Stimulated activated CD8-positive, alpha-beta memory T cell treated with anti-CD3 and anti-CD28 coated beads, Interleukin-7, amount 100 ng/mL, for 4 hours (primary cell): ENCODE measurements around the gene TENM3.

Experiments
- DNase-seq, 2 donors: peaks; one replicate each; pipeline ENCODE4 v3.0.0-alpha.2; 2020; ENCODE audit warnings: low read depth in 2 of 2

Gene TENM3

GRCh38 chr4:182684796-182685195 lies 441.6 kb downstream of the TENM3 start:
- DNase-seq, result no peak

GRCh38 chr4:182688081-182688480 lies 444.9 kb downstream of the TENM3 start:
- no peak for DNase-seq

GRCh38 chr4:182694551-182694950 lies 451.3 kb downstream of the TENM3 start:
- DNase-seq, result no peak

DNA sequence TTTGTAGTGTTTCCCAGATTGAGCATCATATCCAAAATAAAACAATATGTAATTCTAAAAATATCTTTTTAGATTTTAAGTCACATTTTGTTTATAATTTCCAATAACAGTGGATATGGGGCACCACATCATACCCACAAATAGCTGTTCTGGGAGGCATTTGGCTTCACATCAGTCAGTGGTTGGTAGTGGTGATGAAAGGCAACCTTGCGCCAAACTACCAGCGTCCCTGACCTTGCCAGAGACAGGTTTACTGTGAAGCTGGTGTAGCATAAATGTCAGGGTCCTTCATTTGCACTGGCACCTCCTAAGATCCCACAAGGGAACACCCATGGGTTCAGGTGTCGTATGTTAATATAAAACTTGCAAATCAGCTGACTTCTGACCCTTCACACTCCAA lies 451.8 kb downstream of the TENM3 start:
- DNase-seq, result no peak

DNA sequence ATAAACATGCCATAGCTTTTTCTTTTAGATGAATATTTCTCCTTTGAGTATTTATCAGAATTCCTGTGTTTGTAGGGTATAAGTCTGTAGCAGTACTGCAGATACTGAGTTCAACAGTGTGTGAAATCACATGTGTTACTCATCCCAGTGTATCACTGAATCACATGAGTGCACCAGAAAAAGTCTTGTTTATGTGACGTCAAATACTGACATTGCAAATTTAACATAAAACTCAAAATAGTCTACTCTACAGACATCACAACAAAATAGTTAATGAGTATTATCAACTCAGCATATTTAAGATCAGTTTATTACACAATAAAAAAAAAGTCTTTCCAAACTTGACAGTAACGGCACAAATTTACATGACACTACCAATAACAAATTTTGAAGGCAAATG lies 452.6 kb downstream of the TENM3 start:
- DNase-seq, result no peak

DNA sequence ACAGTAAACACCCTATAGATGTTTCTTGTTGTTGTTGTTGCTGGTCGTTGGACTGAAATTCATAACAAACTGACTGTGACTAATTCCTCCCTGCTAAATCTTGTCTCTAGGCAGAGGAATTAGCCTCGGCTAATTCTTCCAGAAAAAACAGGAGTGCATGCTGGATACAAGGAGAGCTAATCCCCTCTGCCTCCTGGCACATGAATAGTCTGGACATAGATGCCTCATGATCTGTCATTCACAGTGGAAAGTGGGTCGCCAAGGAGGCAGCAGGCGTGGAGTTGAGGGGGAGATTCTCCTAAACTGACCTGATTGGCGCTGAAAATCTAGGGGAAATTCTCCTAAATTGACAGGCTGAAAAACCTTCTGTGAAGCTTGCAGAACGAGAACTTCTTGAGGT lies 453.9 kb downstream of the TENM3 start:
- DNase-seq, result no peak

GRCh38 chr4:182698212-182698611 lies 455.0 kb downstream of the TENM3 start:
- no peak for DNase-seq

- no peak for DNase-seq
Measured at GRCh38 chr4:182699201-182699600, 456.0 kb downstream of the TENM3 start.

DNA sequence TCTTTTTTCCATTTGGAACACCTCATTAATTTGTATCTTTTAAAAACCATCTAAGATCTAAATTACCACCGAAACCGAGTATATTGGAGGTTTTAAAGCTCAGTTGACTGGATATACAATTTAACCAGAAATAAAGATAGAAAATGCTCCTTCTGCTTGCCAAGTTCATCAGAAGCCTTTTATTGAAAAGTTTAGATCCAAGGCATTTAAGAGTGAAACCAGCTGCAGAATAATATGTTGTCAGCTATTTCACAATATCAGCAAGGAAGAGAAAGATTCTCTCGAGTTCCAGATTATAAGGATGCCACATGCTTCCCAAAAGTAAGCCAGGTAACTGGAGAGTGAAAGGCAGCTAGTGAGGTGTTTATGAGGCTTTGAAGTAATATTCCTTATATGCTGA lies 456.6 kb downstream of the TENM3 start:
- no peak for DNase-seq

DNA sequence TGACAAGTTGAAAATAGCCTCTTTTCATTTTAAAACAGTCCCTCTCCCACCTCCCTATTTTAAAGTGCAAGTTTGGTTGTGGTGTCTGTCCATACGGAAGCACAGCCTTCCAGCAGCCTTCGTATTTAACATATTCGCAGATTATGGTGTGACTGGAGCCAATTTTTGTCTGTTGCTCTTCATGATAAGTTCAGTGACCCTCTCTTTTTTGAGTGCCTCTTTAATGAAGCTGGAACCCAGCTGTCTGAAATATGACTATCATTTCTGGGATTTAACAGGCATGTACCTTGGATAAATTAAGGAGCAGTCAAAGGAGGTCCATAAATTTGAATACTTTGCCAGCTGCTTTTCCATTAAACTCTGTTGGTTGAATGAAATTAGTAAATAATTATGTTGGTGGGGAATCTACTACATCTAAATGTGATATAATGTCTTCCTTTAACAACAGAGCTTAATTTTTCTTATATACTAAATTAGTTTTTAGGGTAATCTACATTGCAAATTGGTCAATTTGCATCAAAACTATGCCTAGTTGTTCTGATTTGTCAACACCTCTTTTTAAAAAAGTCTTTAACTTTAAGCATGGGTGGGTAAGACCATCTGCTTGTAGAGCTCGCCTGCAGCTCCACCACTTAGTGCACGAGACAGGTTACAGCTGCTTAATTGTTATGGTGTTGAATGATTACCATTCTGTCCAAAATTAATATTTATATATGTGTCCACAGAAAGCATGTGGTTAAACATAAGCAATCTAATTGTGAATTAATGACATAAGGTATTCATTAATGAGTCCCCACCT lies 457.4 kb downstream of the TENM3 start:
- DNase-seq, result no peak

GRCh38 chr4:182704077-182704476 lies 460.9 kb downstream of the TENM3 start:
- DNase-seq, result no peak

DNA sequence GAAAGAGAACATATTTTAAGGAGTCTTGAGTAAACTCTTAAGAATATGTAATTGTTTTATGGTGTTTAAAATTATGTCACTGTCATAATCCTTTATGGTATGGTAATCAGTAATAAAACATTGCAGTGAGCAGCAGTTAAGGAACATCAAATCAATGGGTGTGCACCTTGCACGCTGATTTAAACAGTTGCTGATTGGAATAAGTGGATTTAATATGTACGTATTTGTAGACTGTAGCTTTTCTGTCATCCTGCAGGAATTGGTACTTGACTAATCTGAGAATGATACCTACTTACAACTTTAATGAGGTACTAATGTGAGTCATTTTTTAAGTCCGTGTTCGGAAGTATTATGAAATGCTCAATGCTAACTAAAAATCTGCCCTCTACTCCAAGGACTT lies 461.7 kb downstream of the TENM3 start:
- no peak for DNase-seq

GRCh38 chr4:182705389-182705788 lies 462.2 kb downstream of the TENM3 start:
- no peak for DNase-seq

GRCh38 chr4:182711211-182711610 lies 468.0 kb downstream of the TENM3 start:
- no peak for DNase-seq

GRCh38 chr4:182715548-182715947 lies 472.3 kb downstream of the TENM3 start:
- DNase-seq, result no peak

GRCh38 chr4:182716192-182716591 lies 473.0 kb downstream of the TENM3 start:
- DNase-seq, result no peak

- DNase-seq, result no peak
Measured at GRCh38 chr4:182717788-182718583, 474.8 kb downstream of the TENM3 start.

DNA sequence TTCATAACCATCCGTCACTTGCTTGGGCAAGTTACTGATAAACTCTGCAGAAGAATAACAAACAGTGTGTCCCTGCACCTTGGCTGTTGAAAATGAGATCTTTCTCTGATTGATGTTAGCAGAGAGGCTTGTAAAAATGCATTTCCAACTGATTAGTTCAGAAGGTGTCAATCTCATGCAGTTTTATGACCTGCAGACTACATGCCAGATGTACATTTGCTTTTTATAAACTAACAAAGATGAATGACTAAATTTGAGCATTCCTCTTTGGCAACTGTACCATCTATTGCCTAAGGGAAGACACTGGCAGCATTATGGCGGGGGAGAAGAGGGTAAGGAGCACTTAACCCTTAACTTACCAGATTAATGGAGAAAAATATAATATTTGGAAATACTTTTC lies 481.2 kb downstream of the TENM3 start:
- no peak for DNase-seq

DNA sequence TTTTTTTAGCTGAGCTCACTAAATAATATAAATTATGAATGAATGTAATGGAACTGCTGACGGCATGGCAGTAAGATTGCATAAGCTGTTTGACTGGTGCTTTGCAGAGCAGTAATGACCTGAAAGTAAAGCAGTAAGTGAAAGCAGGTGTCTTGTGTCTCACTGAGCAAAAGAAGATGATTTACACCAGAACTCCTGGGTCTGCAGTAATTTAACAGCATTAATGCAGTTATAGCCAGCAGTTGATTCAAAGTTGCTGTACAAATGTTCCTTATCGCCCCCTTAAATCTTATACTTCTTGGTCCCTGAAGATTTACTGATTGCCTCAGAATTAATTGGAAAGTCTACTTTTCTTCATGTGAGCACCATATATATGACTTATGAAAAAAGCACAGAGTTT lies 486.3 kb downstream of the TENM3 start:
- no peak for DNase-seq

GRCh38 chr4:182730791-182731190 lies 487.6 kb downstream of the TENM3 start:
- no peak for DNase-seq

DNA sequence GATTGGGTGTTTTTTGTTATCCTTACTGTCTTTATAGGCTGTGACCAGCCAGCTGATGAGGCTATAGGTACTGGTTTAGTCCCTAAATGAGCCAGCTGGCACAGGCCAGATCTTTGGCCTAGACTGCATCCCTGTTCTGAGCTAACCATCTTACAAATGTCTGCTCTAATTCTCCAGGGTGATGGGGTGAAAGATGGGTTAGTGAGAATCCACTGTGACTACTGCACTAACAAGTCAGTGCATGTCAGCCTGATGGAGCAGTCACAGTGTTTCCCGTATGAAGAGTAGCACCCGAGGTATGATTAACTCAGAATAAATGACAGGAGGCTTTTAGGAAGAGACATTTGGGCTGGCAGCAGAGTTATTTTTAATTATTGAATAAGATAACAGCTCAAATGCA lies 493.0 kb downstream of the TENM3 start:
- no peak for DNase-seq

- DNase-seq, result no peak
Measured at GRCh38 chr4:182738283-182739047, 495.3 kb downstream of the TENM3 start.
